Pulmonary artery endothelial cell (primary cell): Measurements from ENCODE around the gene TNNT3. TPM values are rescaled to one million over a fixed set of nuclear protein-coding genes. Genes with fewer than 3 reads are reported as not detected.

Experiments
- DNase-seq: peaks from one replicate; pipeline ENCODE4 v3.0.0-alpha.2; 2011; ENCODE audit warnings: low read depth, low spot score
- total RNA-seq: library from RNA; depleted of rRNA; stranded (reverse); fragments of >200 nt; gene quantifications from 2 replicates; pipeline ENCODE4 v1.2.3, GENCODE V29; 2014

Gene TNNT3
- total RNA-seq, 1 donor from 2014 or later = not detected

- no peak for DNase-seq
Measured at GRCh38 chr11:1953489-1954266, 34.2 kb downstream of the TNNT3 start.

- no peak for DNase-seq
Measured at GRCh38 chr11:1958367-1958766, 38.9 kb downstream of the TNNT3 start.

- no peak for DNase-seq
Measured at GRCh38 chr11:1959786-1960185, 40.3 kb downstream of the TNNT3 start.

- no peak for DNase-seq
Measured at GRCh38 chr11:1963864-1964263, 44.4 kb downstream of the TNNT3 start.

- DNase-seq = no peak
Measured at GRCh38 chr11:1964348-1964747, 44.8 kb downstream of the TNNT3 start.

- DNase-seq = no peak
Measured at GRCh38 chr11:1964955-1965354, 45.5 kb downstream of the TNNT3 start.

GRCh38 chr11:1966531-1966930 lies 47.0 kb downstream of the TNNT3 start:
- no peak for DNase-seq

GRCh38 chr11:1967641-1968225 lies 48.2 kb downstream of the TNNT3 start:
- DNase-seq = no peak

- DNase-seq = no peak
Measured at GRCh38 chr11:1968454-1969002, 49.0 kb downstream of the TNNT3 start.

- no peak for DNase-seq
Measured at GRCh38 chr11:1969035-1969434, 49.5 kb downstream of the TNNT3 start.

GRCh38 chr11:1969776-1970175 lies 50.3 kb downstream of the TNNT3 start:
- no peak for DNase-seq

GRCh38 chr11:1970956-1971355 lies 51.5 kb downstream of the TNNT3 start:
- DNase-seq = no peak

GRCh38 chr11:1975185-1975584 lies 55.7 kb downstream of the TNNT3 start:
- DNase-seq = no peak

- no peak for DNase-seq
Measured at GRCh38 chr11:1978720-1979473, 59.4 kb downstream of the TNNT3 start.

GRCh38 chr11:1979607-1980006 lies 60.1 kb downstream of the TNNT3 start:
- DNase-seq = no peak

GRCh38 chr11:1982873-1983600 lies 63.5 kb downstream of the TNNT3 start:
- no peak for DNase-seq

- DNase-seq = no peak
Measured at GRCh38 chr11:1983601-1983961, 64.1 kb downstream of the TNNT3 start.

- DNase-seq = no peak
Measured at GRCh38 chr11:1987024-1987423, 67.5 kb downstream of the TNNT3 start.

- DNase-seq = no peak
Measured at GRCh38 chr11:1988174-1988573, 68.7 kb downstream of the TNNT3 start.
